ENCODE results near the gene EPN2. TPM values are rescaled to one million over a fixed set of nuclear protein-coding genes. Genes with fewer than 3 reads are reported as not detected.

The EPN2 gene
- total and polyA plus RNA-seq, 2 donors from 2014 or later: 18.0 to 45.4 TPM

GRCh38 chr17:19295473-19296135 is 58.4 kb downstream of the EPN2 start:
- Histone ChIP-seq H3K36me3 (ENCODE audit: control insufficient read depth in 2 of 3, insufficient read depth in 3 of 3, low read length in 3 of 3) (no peaks in the 10 kb centered on the region), H3K4me1 (ENCODE audit: control insufficient read depth in 2 of 3, insufficient read depth in 2 of 3, low read depth in 1 of 3, low read length in 3 of 3) (no peaks in the 10 kb centered on the region), H3K4me3 (ENCODE audit: low read length in 3 of 3) (no peak overlapping the region), H3K9ac (ENCODE audit: low read length in 3 of 3) (no peak overlapping the region), H3K27me3 (ENCODE audit: control insufficient read depth, insufficient read depth, low read length) (no peaks in the 10 kb centered on the region), H3K27ac (ENCODE audit: low read depth in 2 of 2, low read length in 2 of 2) (no peak overlapping the region), H3K9me3 (ENCODE audit: control insufficient read depth in 2 of 3, insufficient read depth in 1 of 3, low read length in 3 of 3) (no peaks in the 10 kb centered on the region)
- intact Hi-C loops (cut with DNase I): no loop called here
- peak in 3 of 5 donors; percentile 60 to 79 (median 77) for DNase-seq
- no peak for TF ChIP-seq CTCF (IDR thresholded peaks at IDR 0.05; ENCODE audit: borderline replicate concordance, extremely low read depth, insufficient read depth)
- FAIRE-seq: no peak

GRCh38 chr17:19296786-19297778 is 59.9 kb downstream of the EPN2 start:
- no peaks in the 10 kb centered on the region for H3K9me3 ChIP-seq (ENCODE audit: control insufficient read depth in 2 of 3, insufficient read depth in 1 of 3, low read length in 3 of 3)
- H3K9ac ChIP-seq (ENCODE audit: low read length in 3 of 3): no peak overlapping the region
- TF ChIP-seq CTCF (IDR thresholded peaks at IDR 0.05; ENCODE audit: borderline replicate concordance, extremely low read depth, insufficient read depth): no peak
- no peak overlapping the region for H3K4me3 ChIP-seq (ENCODE audit: low read length in 3 of 3)
- no peaks in the 10 kb centered on the region for H3K4me1 ChIP-seq (ENCODE audit: control insufficient read depth in 2 of 3, insufficient read depth in 2 of 3, low read depth in 1 of 3, low read length in 3 of 3)
- H3K36me3 ChIP-seq (ENCODE audit: control insufficient read depth in 2 of 3, insufficient read depth in 3 of 3, low read length in 3 of 3): no peaks in the 10 kb centered on the region
- FAIRE-seq: no peak
- no peaks in the 10 kb centered on the region for H3K27me3 ChIP-seq (ENCODE audit: control insufficient read depth, insufficient read depth, low read length)
- H3K27ac ChIP-seq (ENCODE audit: low read depth in 2 of 2, low read length in 2 of 2): no peak overlapping the region
- no peak for DNase-seq
- intact Hi-C loops (cut with DNase I): no loop called here

- no peaks in the 10 kb centered on the region for H3K27me3 ChIP-seq (ENCODE audit: control insufficient read depth, insufficient read depth, low read length)
- no peaks in the 10 kb centered on the region for H3K36me3 ChIP-seq (ENCODE audit: control insufficient read depth in 2 of 3, insufficient read depth in 3 of 3, low read length in 3 of 3)
- FAIRE-seq: no peak
- no peaks in the 10 kb centered on the region for H3K9me3 ChIP-seq (ENCODE audit: control insufficient read depth in 2 of 3, insufficient read depth in 1 of 3, low read length in 3 of 3)
- peaks cover 0 to 7% (median 0%) of the 10 kb centered on the region in 3 donors for H3K4me1 ChIP-seq (ENCODE audit: control insufficient read depth in 2 of 3, insufficient read depth in 2 of 3, low read depth in 1 of 3, low read length in 3 of 3)
- DNase-seq: no peak
- H3K4me3 ChIP-seq (ENCODE audit: low read length in 3 of 3): no peak overlapping the region
- TF ChIP-seq CTCF (IDR thresholded peaks at IDR 0.05; ENCODE audit: borderline replicate concordance, extremely low read depth, insufficient read depth): no peak
- no peak overlapping the region for H3K27ac ChIP-seq (ENCODE audit: low read depth in 2 of 2, low read length in 2 of 2)
- no peak overlapping the region for H3K9ac ChIP-seq (ENCODE audit: low read length in 3 of 3)
- intact Hi-C loops (cut with DNase I): no loop called here
Observed at GRCh38 chr17:19298569-19299213, 61.5 kb downstream of the EPN2 start.

All from kidney (tissue), 14 donors.